HepG2 (cell line): Measurements from ENCODE around the gene LRP5. TPM values are rescaled to one million over a fixed set of nuclear protein-coding genes. Genes with fewer than 3 reads are reported as not detected.
A peak's percentile ranks its signal among the peaks of the same experiment; 100 is the strongest.

Source experiments
- CBX1 ChIP-seq: IDR thresholded peaks from one replicate; pipeline ENCODE4 v1.6.1; 2016; ENCODE audit warnings: antibody characterized with exemption, low read depth
- CHCHD3 ChIP-seq: sonication (generic); formaldehyde crosslinking; IDR thresholded peaks from 2 replicates; pipeline ENCODE4 v1.8.0; 2022; ENCODE audit warnings: mild to moderate bottlenecking, missing genetic modification reagents, moderate library complexity
- EED ChIP-seq: sonication (generic); formaldehyde crosslinking; IDR thresholded peaks from 2 replicates; pipeline ENCODE4 v1.5.0; 2020; ENCODE audit warnings: mild to moderate bottlenecking, missing genetic modification reagents
- ERF ChIP-seq: IDR thresholded peaks from 2 replicates; pipeline ENCODE4 v1.6.1; 2018; ENCODE audit warnings: missing biosample characterization, missing genetic modification reagents
- MED8 ChIP-seq: sonication (generic); formaldehyde crosslinking; IDR thresholded peaks from 2 replicates; pipeline ENCODE4 v1.8.1; 2023; ENCODE audit warnings: mild to moderate bottlenecking, missing genetic modification reagents; ENCODE audit not compliant: insufficient replicate concordance
- MIXL1 ChIP-seq: IDR thresholded peaks from 2 replicates; pipeline ENCODE4 v1.6.1; 2016
- SNAPC5 ChIP-seq: sonication (generic); formaldehyde crosslinking; IDR thresholded peaks from 2 replicates; pipeline ENCODE4 v1.8.1; 2023; ENCODE audit warnings: mild to moderate bottlenecking, missing genetic modification reagents, borderline replicate concordance
- SOX13 ChIP-seq, 3 experiments: fragments of 450-650 bp in 1 of 3; sonication (generic) in 1 of 3; formaldehyde crosslinking in 1 of 3; IDR thresholded peaks in 2 of 3; conservative IDR thresholded peaks in 1 of 3; 2 replicates each; pipeline versions ENCODE4 v1.5.0 to v1.6.1; 2016 to 2020; ENCODE audit warnings: antibody characterized with exemption in 1 of 3, mild to moderate bottlenecking in 1 of 3, missing compliant biosample characterization in 1 of 3, missing genetic modification reagents in 1 of 3, moderate library complexity in 1 of 3
- SOX5 ChIP-seq: IDR thresholded peaks from 2 replicates; pipeline ENCODE4 v1.6.1; 2016; ENCODE audit warnings: borderline replicate concordance
- ZNF232 ChIP-seq: sonication (generic); formaldehyde crosslinking; IDR thresholded peaks from 2 replicates; pipeline ENCODE4 v1.4.0; 2020; ENCODE audit warnings: missing genetic modification reagents, borderline replicate concordance
- ZNF567 ChIP-seq: sonication (generic); formaldehyde crosslinking; IDR thresholded peaks from 2 replicates; pipeline ENCODE4 v1.8.1; 2023; ENCODE audit warnings: mild to moderate bottlenecking, missing genetic modification reagents, borderline replicate concordance
- polyA plus RNA-seq, 8 experiments: library from polyadenylated mRNA; depleted of rRNA in 3 of 8; stranded (reverse) in 7 of 8; unstranded in 1 of 8; fragments of >200 nt; fragmentation: Illumina TruSeq in 4 of 8; extraction: Trizol in 4 of 8; gene quantifications; 2 replicates each; pipeline versions ENCODE4 v1.2.1 to v1.2.3, GENCODE V29; 2011 to 2016; ENCODE audit warnings: low read depth in 4 of 8, missing spikeins in 1 of 8, mixed read lengths in 1 of 8; ENCODE audit not compliant: insufficient read depth in 1 of 8
- total RNA-seq, 5 experiments: library from RNA; depleted of rRNA; stranded (reverse); fragments of >200 nt; fragmentation: Illumina TruSeq; extraction: Trizol; gene quantifications; 2 replicates each; pipeline ENCODE4 v1.2.3, GENCODE V29; 2016; ENCODE audit warnings: low read depth in 1 of 5
- TF ChIP-seq, protein P1 (sequence below): sonication (generic); formaldehyde crosslinking; IDR thresholded peaks from 2 replicates; pipeline ENCODE4 v1.5.0; 2020; ENCODE audit warnings: missing genetic modification reagents
- TF ChIP-seq, protein P2 (sequence below): sonication (generic); IDR thresholded peaks from 2 replicates; pipeline ENCODE4 v1.6.1; 2016; ENCODE audit warnings: low read depth, borderline replicate concordance
- TF ChIP-seq, protein P3 (sequence below): sonication (generic); formaldehyde crosslinking; conservative IDR thresholded peaks from 2 replicates; pipeline ENCODE4 v1.4.0; 2020; ENCODE audit warnings: mild to moderate bottlenecking, missing genetic modification reagents, moderate library complexity
- TF ChIP-seq, protein P4 (sequence below): sonication (generic); formaldehyde crosslinking; IDR thresholded peaks from 2 replicates; pipeline ENCODE4 v1.5.0; 2020; ENCODE audit warnings: mild to moderate bottlenecking, missing genetic modification reagents, borderline replicate concordance

LRP5 gene
- total and polyA plus RNA-seq, 2 of the 13 experiments (the other 11 are each of a cell fraction or from before 2014, with no cell fraction given), result 40.4 to 64.0 TPM

GRCh38 chr11:68315171-68315920, 3.0 kb downstream of the LRP5 start (continued):
- TF ChIP-seq, protein P1, sequence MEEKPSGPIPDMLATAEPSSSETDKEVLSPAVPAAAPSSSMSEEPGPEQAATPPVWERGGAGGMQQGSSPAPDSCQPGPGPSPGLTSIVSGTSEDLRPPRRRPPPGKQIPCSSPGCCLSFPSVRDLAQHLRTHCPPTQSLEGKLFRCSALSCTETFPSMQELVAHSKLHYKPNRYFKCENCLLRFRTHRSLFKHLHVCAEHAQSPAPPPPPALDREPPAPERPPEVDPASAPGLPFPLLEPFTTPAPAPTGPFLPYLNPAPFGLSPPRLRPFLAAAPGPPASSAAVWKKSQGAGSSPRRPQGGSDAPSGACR (CRISPR knock-in tag), result peak; percentile 67
- TF ChIP-seq SNAPC5 (CRISPR knock-in tag) (no peak), ZNF232 (CRISPR knock-in tag) (peak; percentile 72; the same call in 1 of the 2 replicates), MED8 (CRISPR knock-in tag) (peak; percentile 49), EED (no peak), CBX1 (peak; percentile 79), SOX5 (CRISPR knock-in tag) (peak; percentile 85; the same call in 1 of the 2 replicates), ZNF567 (CRISPR knock-in tag) (no peak), ERF (CRISPR knock-in tag) (peak; percentile 84; the same call in 1 of the 2 replicates), MIXL1 (CRISPR knock-in tag) (peak; percentile 89), CHCHD3 (CRISPR knock-in tag) (no peak), SOX13 (IDR thresholded peaks at IDR 0.05) (peak; percentile 55; the same call in 1 of the 2 replicates), SOX13 (CRISPR knock-in tag; conservative IDR thresholded peaks at IDR 0.05 in 1 of 2, IDR thresholded peaks at IDR 0.05 in 1 of 2) (peak in 1 of 2 experiments; percentile 86; a peak in 2 of 4 replicates)
- TF ChIP-seq, protein P2, sequence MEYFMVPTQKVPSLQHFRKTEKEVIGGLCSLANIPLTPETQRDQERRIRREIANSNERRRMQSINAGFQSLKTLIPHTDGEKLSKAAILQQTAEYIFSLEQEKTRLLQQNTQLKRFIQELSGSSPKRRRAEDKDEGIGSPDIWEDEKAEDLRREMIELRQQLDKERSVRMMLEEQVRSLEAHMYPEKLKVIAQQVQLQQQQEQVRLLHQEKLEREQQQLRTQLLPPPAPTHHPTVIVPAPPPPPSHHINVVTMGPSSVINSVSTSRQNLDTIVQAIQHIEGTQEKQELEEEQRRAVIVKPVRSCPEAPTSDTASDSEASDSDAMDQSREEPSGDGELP, result peak; percentile 22; the same call in 1 of the 2 replicates
- TF ChIP-seq, protein P3, sequence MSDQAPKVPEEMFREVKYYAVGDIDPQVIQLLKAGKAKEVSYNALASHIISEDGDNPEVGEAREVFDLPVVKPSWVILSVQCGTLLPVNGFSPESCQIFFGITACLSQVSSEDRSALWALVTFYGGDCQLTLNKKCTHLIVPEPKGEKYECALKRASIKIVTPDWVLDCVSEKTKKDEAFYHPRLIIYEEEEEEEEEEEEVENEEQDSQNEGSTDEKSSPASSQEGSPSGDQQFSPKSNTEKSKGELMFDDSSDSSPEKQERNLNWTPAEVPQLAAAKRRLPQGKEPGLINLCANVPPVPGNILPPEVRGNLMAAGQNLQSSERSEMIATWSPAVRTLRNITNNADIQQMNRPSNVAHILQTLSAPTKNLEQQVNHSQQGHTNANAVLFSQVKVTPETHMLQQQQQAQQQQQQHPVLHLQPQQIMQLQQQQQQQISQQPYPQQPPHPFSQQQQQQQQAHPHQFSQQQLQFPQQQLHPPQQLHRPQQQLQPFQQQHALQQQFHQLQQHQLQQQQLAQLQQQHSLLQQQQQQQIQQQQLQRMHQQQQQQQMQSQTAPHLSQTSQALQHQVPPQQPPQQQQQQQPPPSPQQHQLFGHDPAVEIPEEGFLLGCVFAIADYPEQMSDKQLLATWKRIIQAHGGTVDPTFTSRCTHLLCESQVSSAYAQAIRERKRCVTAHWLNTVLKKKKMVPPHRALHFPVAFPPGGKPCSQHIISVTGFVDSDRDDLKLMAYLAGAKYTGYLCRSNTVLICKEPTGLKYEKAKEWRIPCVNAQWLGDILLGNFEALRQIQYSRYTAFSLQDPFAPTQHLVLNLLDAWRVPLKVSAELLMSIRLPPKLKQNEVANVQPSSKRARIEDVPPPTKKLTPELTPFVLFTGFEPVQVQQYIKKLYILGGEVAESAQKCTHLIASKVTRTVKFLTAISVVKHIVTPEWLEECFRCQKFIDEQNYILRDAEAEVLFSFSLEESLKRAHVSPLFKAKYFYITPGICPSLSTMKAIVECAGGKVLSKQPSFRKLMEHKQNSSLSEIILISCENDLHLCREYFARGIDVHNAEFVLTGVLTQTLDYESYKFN (CRISPR knock-in tag), result peak; percentile 84
- TF ChIP-seq, protein P4, sequence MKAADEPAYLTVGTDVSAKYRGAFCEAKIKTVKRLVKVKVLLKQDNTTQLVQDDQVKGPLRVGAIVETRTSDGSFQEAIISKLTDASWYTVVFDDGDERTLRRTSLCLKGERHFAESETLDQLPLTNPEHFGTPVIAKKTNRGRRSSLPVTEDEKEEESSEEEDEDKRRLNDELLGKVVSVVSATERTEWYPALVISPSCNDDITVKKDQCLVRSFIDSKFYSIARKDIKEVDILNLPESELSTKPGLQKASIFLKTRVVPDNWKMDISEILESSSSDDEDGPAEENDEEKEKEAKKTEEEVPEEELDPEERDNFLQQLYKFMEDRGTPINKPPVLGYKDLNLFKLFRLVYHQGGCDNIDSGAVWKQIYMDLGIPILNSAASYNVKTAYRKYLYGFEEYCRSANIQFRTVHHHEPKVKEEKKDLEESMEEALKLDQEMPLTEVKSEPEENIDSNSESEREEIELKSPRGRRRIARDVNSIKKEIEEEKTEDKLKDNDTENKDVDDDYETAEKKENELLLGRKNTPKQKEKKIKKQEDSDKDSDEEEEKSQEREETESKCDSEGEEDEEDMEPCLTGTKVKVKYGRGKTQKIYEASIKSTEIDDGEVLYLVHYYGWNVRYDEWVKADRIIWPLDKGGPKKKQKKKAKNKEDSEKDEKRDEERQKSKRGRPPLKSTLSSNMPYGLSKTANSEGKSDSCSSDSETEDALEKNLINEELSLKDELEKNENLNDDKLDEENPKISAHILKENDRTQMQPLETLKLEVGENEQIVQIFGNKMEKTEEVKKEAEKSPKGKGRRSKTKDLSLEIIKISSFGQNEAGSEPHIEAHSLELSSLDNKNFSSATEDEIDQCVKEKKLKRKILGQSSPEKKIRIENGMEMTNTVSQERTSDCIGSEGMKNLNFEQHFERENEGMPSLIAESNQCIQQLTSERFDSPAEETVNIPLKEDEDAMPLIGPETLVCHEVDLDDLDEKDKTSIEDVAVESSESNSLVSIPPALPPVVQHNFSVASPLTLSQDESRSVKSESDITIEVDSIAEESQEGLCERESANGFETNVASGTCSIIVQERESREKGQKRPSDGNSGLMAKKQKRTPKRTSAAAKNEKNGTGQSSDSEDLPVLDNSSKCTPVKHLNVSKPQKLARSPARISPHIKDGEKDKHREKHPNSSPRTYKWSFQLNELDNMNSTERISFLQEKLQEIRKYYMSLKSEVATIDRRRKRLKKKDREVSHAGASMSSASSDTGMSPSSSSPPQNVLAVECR (CRISPR knock-in tag), result peak; percentile 85; the same call in 1 of the 2 replicates
